ENCODE measurements around the gene PARP8. TPM values are rescaled to one million over a fixed set of nuclear protein-coding genes. Genes with fewer than 3 reads are reported as not detected.

Gene PARP8
- total and polyA plus RNA-seq, 2 of the 4 experiments (the other 2 are of a cell fraction): 6.9 to 8.2 TPM

DNA sequence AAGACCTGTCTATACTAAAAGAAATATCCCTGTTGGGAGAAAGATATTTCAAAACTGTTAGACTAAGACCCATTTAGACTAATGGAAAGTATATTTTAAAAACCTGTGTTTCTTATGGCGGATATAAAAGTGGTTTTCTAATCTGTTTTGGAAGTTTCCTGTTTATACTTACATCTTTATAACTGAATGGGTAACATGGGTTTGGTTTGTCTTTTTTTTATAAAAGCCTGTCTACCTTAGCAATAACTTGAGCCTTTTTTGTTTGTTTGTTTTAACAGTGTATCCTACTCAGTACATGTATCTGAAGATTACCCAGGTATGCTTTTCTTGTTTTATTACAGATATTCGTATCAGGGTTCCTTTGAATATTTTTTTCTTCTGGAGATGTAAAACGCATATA, 83.4 kb downstream of the PARP8 start:
- Histone ChIP-seq H2BK120ac (ENCODE audit: low read depth, low read length) (no peak overlapping the region), H4K20me1 (ENCODE audit: insufficient read depth, low read length) (no peaks in the 10 kb centered on the region; the same call in 1 of the 2 replicates), H3K4me3 (ENCODE audit: insufficient read depth, low read depth, low read length) (no peak overlapping the region), H2AK5ac (ENCODE audit: low read depth, low read length) (no peak overlapping the region), H2AFZ (replicated peaks; ENCODE audit: low read length, poor library complexity) (no peak overlapping the region), H4K8ac (ENCODE audit: low read depth in 2 of 2, low read length in 2 of 2) (no peak overlapping the region), H3K18ac (ENCODE audit: low read depth, low read length) (no peak overlapping the region), H3K14ac (replicated peaks; ENCODE audit: low read depth, low read length) (no peak overlapping the region), H3K79me1 (ENCODE audit: low read depth in 1 of 2, low read length in 2 of 2) (peaks cover 5 to 6% of the 10 kb centered on the region in 2 experiments; a peak in 1 of 4 replicates), H3K27ac (ENCODE audit: insufficient read depth, low read length) (no peak overlapping the region), H2BK20ac (ENCODE audit: low read depth, low read length) (no peak overlapping the region), H2BK15ac (ENCODE audit: low read depth, low read length) (no peak overlapping the region), H3K9me3 (ENCODE audit: control insufficient read depth, insufficient read depth, low read length) (no peaks in the 10 kb centered on the region), H2BK5ac (ENCODE audit: low read depth, low read length, poor library complexity, severe bottlenecking) (no peak overlapping the region), H3K9me1 (ENCODE audit: insufficient read depth, low read length) (no peaks in the 10 kb centered on the region), H4K5ac (ENCODE audit: low read depth, low read length) (no peak overlapping the region), H3K4me2 (ENCODE audit: low read depth, low read length) (no peak overlapping the region), H2AK9ac (replicated peaks; ENCODE audit: low read depth, low read length, poor library complexity) (no peak overlapping the region), H4K91ac (ENCODE audit: insufficient read depth, low read depth, low read length) (no peak overlapping the region), H3K27me3 (ENCODE audit: control insufficient read depth, insufficient read depth, low read length) (no peaks in the 10 kb centered on the region), H3K23ac (ENCODE audit: low read depth, low read length) (no peak overlapping the region), H3K9ac (ENCODE audit: low read depth, low read length) (no peak overlapping the region), H3K4ac (ENCODE audit: low read depth, low read length) (no peak overlapping the region), H3K56ac (ENCODE audit: extremely low read depth, insufficient read depth, low read length) (no peak overlapping the region), H3K4me1 (ENCODE audit: control insufficient read depth, insufficient read depth, low read length) (no peaks in the 10 kb centered on the region), H3K36me3 (ENCODE audit: control insufficient read depth, insufficient read depth, low read length) (no peaks in the 10 kb centered on the region)
- ChIA-PET CTCF (no interaction called here), POLR2A (ENCODE audit: unreplicated experiment) (no interaction called here)
- no peak for DNase-seq
- dilution Hi-C loops (cut with HindIII; ENCODE audit: low sequenced_read_pairs, unreplicated experiment) (no loop called here), intact Hi-C loops (cut with micrococcal nuclease) (loop anchor here (5.0 to 10.0 kb wide), 2 partner anchors 238 to 425 kb away; no protein-coding TSS in a partner anchor), in situ Hi-C loops (cut with MboI; ENCODE audit: low sequenced_read_pairs) (no loop called here)
- TF ChIP-seq FOS (IDR thresholded peaks at IDR 0.05; ENCODE audit: low read depth, low read length): no peak
- TF ChIP-seq MAZ (IDR thresholded peaks at IDR 0.05; ENCODE audit: borderline replicate concordance, low read depth, low read length): no peak
- no peak for TF ChIP-seq BHLHE40 (IDR thresholded peaks at IDR 0.05; ENCODE audit: low read depth, low read length)
- no peak for TF ChIP-seq MAFK (IDR thresholded peaks at IDR 0.05; ENCODE audit: low read depth, low read length)
- no peak for TF ChIP-seq CHD1 (IDR thresholded peaks at IDR 0.05; ENCODE audit: low read depth, low read length)
- no peak for TF ChIP-seq RFX5 (IDR thresholded peaks at IDR 0.05; ENCODE audit: low read depth, low read length)
- no peak for TF ChIP-seq SMC3 (IDR thresholded peaks at IDR 0.05; ENCODE audit: low read depth, low read length)
- TF ChIP-seq POLR2A (IDR thresholded peaks at IDR 0.05; ENCODE audit: low read depth, low read length): no peak
- TF ChIP-seq CEBPB (IDR thresholded peaks at IDR 0.05; ENCODE audit: low read depth, low read length): no peak
- no peak for TF ChIP-seq NFE2L2 (IDR thresholded peaks at IDR 0.05; ENCODE audit: low read depth, low read length)
- no peak for TF ChIP-seq MXI1 (IDR thresholded peaks at IDR 0.05; ENCODE audit: borderline replicate concordance, low read depth, low read length)
- TF ChIP-seq, protein P1, sequence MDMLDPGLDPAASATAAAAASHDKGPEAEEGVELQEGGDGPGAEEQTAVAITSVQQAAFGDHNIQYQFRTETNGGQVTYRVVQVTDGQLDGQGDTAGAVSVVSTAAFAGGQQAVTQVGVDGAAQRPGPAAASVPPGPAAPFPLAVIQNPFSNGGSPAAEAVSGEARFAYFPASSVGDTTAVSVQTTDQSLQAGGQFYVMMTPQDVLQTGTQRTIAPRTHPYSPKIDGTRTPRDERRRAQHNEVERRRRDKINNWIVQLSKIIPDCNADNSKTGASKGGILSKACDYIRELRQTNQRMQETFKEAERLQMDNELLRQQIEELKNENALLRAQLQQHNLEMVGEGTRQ (IDR thresholded peaks at IDR 0.05; ENCODE audit: low read depth, low read length): no peak
- TF ChIP-seq RAD21 (IDR thresholded peaks at IDR 0.05; ENCODE audit: low read length): no peak
- TF ChIP-seq, protein P2, sequence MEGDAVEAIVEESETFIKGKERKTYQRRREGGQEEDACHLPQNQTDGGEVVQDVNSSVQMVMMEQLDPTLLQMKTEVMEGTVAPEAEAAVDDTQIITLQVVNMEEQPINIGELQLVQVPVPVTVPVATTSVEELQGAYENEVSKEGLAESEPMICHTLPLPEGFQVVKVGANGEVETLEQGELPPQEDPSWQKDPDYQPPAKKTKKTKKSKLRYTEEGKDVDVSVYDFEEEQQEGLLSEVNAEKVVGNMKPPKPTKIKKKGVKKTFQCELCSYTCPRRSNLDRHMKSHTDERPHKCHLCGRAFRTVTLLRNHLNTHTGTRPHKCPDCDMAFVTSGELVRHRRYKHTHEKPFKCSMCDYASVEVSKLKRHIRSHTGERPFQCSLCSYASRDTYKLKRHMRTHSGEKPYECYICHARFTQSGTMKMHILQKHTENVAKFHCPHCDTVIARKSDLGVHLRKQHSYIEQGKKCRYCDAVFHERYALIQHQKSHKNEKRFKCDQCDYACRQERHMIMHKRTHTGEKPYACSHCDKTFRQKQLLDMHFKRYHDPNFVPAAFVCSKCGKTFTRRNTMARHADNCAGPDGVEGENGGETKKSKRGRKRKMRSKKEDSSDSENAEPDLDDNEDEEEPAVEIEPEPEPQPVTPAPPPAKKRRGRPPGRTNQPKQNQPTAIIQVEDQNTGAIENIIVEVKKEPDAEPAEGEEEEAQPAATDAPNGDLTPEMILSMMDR (conservative IDR thresholded peaks at IDR 0.05; ENCODE audit: low read depth, low read length): no peak
- no peak for TF ChIP-seq RCOR1 (IDR thresholded peaks at IDR 0.05; ENCODE audit: insufficient replicate concordance, low read length)
- TF ChIP-seq, protein P3, sequence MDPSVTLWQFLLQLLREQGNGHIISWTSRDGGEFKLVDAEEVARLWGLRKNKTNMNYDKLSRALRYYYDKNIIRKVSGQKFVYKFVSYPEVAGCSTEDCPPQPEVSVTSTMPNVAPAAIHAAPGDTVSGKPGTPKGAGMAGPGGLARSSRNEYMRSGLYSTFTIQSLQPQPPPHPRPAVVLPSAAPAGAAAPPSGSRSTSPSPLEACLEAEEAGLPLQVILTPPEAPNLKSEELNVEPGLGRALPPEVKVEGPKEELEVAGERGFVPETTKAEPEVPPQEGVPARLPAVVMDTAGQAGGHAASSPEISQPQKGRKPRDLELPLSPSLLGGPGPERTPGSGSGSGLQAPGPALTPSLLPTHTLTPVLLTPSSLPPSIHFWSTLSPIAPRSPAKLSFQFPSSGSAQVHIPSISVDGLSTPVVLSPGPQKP (IDR thresholded peaks at IDR 0.05; ENCODE audit: borderline replicate concordance, low read depth, low read length): no peak
- WGBS, 2 experiments (ENCODE audit: extremely low coverage in 2 of 2, insufficient read length in 1 of 2): no CpG with 5 or more reads among the region's 3 CpGs
- no peak for ATAC-seq (ENCODE audit: low read depth)
- no TSS peak for BruUV-seq (replicated peaks)

Data from IMR-90 (cell line).